Breast epithelium (tissue), 4 donors: ENCODE results near the gene MMS19. TPM values are rescaled to one million over a fixed set of nuclear protein-coding genes. Genes with fewer than 3 reads are reported as not detected.

Source experiments
- DNase-seq, 2 donors: peaks; one replicate each; pipeline ENCODE4 v3.0.0-alpha.2; 2019; ENCODE audit warnings: low spot score in 2 of 2
- H3K27ac ChIP-seq, 2 donors: fragments of 200-600 bp; sonication (generic) in 1 of 2; one replicate each; pipeline ENCODE4 v1.5.1; 2016 to 2019; ENCODE audit warnings: mild to moderate bottlenecking in 1 of 2
- H3K27me3 ChIP-seq, 2 donors: fragments of 200-600 bp; sonication (generic) in 1 of 2; one replicate each; pipeline versions ENCODE4 v1.5.1 to v1.6.0; 2017 to 2019; ENCODE audit warnings: control low read depth in 1 of 2, mild to moderate bottlenecking in 1 of 2
- H3K36me3 ChIP-seq: fragments of 200-600 bp; one replicate; pipeline ENCODE4 v1.5.1; 2019
- H3K4me1 ChIP-seq, 2 donors: fragments of 200-600 bp; sonication (generic); one replicate each; pipeline ENCODE4 v1.5.1; 2016 to 2019; ENCODE audit warnings: control low read depth in 1 of 2
- H3K4me3 ChIP-seq, 3 donors: fragments of 200-600 bp; sonication (generic); 1 replicate in 2 of 3; 2 replicates in 1 of 3; pipeline ENCODE4 v1.5.1; 2016 to 2019; ENCODE audit warnings: mild to moderate bottlenecking in 3 of 3, moderate library complexity in 2 of 3
- H3K9me3 ChIP-seq, 2 donors: fragments of 200-600 bp; sonication (generic) in 1 of 2; one replicate each; pipeline ENCODE4 v1.5.1; 2016 to 2019; ENCODE audit warnings: control low read depth in 1 of 2
- POLR2A ChIP-seq: fragments of 450-650 bp; IDR thresholded peaks from one replicate; pipeline ENCODE4 v1.6.1; 2016; ENCODE audit warnings: antibody characterized with exemption, mild to moderate bottlenecking, moderate library complexity
- POLR2AphosphoS5 ChIP-seq, 3 donors: sonication (generic); formaldehyde crosslinking; IDR thresholded peaks; one replicate each; pipeline ENCODE4 v1.6.1; 2017; ENCODE audit warnings: antibody characterized with exemption in 3 of 3
- intact Hi-C: fragments of 100-400 bp; cut with DNase I; formaldehyde crosslinking; loops from one replicate; pipeline ENCODE4 v1.15.1; 2023; ENCODE audit warnings: low total_unique reads
- total RNA-seq, 3 donors: library from RNA; depleted of rRNA; stranded (reverse); fragments of >200 nt; gene quantifications; one replicate each; pipeline ENCODE4 v1.1.0, GENCODE V29; 2016
- TF ChIP-seq, protein P1 (sequence below), 3 donors: fragments of 450-650 bp; IDR thresholded peaks; one replicate each; pipeline ENCODE4 v1.5.1; 2016 to 2017; ENCODE audit warnings: antibody characterized with exemption in 3 of 3, mild to moderate bottlenecking in 3 of 3, moderate library complexity in 3 of 3

Gene MMS19
- total RNA-seq, 3 donors from 2014 or later, result 73.0 to 109 (median 78.7) TPM

DNA sequence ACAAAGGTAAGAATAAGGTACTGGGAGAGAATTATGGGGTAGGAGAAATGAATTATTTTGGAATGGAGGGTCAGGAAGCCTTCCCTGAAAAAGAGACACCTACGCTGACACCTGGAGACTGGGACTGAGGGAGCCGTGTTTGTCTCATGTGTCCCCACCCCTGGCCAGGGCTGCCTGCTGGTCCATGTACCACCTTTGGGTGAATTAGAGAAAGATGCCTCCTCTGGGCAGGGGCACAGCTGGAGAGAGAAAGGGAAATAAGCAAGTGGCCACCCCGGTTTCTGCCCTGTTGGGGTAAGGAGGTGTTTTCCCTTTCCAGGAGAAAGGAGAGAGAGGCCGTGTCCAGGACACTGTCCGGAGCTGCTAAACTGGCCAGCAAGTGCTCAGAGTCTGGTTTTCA, 22.3 kb upstream of the MMS19 start:
- Histone ChIP-seq H3K4me3 (no peak overlapping the region), H3K27ac (no peak overlapping the region), H3K9me3 (no peaks in the 10 kb centered on the region), H3K4me1 (peaks cover 0 to 7% of the 10 kb centered on the region in 2 donors), H3K36me3 (no peaks in the 10 kb centered on the region), H3K27me3 (no peaks in the 10 kb centered on the region)
- intact Hi-C loops, result no loop called here
- no peak for DNase-seq
- no peak for TF ChIP-seq POLR2A
- TF ChIP-seq, protein P1, sequence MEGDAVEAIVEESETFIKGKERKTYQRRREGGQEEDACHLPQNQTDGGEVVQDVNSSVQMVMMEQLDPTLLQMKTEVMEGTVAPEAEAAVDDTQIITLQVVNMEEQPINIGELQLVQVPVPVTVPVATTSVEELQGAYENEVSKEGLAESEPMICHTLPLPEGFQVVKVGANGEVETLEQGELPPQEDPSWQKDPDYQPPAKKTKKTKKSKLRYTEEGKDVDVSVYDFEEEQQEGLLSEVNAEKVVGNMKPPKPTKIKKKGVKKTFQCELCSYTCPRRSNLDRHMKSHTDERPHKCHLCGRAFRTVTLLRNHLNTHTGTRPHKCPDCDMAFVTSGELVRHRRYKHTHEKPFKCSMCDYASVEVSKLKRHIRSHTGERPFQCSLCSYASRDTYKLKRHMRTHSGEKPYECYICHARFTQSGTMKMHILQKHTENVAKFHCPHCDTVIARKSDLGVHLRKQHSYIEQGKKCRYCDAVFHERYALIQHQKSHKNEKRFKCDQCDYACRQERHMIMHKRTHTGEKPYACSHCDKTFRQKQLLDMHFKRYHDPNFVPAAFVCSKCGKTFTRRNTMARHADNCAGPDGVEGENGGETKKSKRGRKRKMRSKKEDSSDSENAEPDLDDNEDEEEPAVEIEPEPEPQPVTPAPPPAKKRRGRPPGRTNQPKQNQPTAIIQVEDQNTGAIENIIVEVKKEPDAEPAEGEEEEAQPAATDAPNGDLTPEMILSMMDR (IDR thresholded peaks at IDR 0.05), result no peak
- no peak for TF ChIP-seq POLR2AphosphoS5 (IDR thresholded peaks at IDR 0.05)

DNA sequence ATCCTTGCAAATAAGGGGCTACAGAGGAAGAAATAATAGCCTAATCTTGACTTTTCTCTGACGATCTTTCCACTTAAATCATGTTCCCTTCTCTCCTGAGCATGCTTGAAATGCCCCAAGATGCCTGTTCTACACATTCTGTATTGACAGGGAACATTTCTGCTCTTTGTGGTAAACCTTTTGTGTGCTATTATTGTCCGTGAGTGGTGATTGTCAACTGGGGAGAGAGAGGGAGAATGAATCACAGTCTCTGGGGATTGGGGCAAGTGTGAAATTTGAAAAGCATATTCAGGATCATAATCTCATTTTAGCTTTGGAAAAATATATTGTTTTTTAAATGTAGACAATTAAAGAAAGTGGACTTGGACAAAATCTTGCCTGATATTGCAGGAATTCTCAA, 21.1 kb upstream of the MMS19 start:
- Histone ChIP-seq H3K36me3 (no peaks in the 10 kb centered on the region), H3K27ac (no peak overlapping the region), H3K4me1 (peaks cover 0 to 7% of the 10 kb centered on the region in 2 donors), H3K4me3 (no peak overlapping the region), H3K9me3 (no peaks in the 10 kb centered on the region), H3K27me3 (no peaks in the 10 kb centered on the region)
- intact Hi-C loops, result no loop called here
- no peak for DNase-seq
- TF ChIP-seq POLR2A, result no peak
- TF ChIP-seq, protein P1 (IDR thresholded peaks at IDR 0.05), result no peak
- no peak for TF ChIP-seq POLR2AphosphoS5 (IDR thresholded peaks at IDR 0.05)

DNA sequence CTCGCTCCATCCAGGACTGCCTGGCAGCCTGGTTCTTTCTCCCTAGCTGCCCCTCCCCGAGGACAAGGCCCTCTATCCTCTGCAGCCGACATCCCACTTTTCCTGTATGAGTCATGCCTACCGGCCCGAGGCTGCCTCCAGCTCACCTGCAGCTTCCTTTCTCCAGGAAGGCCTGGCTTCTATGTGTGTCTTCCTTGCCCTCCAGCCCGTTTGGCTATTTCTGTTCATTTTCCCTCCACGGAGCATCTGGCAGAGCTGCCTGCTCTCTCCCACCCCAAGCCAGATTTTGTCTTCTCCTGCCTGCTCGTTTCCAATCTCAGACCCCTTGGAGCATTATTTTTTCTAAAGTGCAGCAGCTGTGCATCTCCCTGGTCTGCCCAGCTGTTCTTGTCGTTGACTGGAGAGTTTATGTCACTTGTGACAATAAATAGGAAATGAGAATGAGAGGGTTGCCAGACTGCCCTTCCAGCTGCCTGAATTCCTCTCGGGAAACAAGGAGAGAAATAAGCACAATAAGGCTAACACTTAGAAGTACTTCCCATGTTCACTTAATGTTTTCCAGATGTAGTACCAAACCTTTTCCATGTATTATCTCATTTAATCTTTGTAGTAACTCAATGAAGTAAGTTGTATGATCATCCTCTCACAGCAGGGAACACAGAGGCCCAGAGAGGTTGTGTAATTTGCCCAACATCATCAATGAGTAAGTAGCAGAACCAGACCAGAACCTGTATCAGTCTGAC, 20.2 kb upstream of the MMS19 start:
- DNase-seq, result no peak
- Histone ChIP-seq H3K4me1 (peaks cover 0 to 7% of the 10 kb centered on the region in 2 donors), H3K27me3 (no peaks in the 10 kb centered on the region), H3K4me3 (no peak overlapping the region), H3K36me3 (no peaks in the 10 kb centered on the region), H3K27ac (peak overlapping the region; percentile 54 to 71), H3K9me3 (no peaks in the 10 kb centered on the region)
- TF ChIP-seq POLR2AphosphoS5 (IDR thresholded peaks at IDR 0.05) (no peak), POLR2A (no peak)
- TF ChIP-seq, protein P1 (IDR thresholded peaks at IDR 0.05), result no peak
- intact Hi-C loops, result no loop called here

DNA sequence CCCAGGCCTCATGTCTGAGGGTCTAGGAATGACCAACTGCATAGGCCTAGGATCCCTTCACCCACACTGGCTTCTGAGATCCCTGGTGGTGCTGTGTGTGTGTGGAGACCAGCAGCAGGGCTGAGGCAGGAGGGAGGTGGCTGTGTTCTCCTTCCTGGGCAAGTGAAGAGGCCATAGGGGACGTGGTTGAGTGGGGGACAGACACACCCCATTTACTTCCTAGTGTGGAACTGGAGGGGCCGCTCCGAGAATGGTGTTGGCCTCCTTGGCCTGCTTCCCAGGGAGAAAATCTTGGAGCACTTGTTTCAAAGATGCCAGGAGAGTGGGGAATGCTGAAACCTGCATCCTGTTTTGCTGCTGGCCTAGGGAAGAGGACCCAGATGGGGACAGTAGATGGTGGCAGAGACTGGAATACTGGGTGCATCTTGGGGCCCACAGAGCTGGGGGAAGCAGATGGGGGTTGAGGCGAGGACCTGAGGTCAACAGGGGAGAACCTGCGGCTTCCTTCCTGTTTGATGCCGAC, 19.6 kb upstream of the MMS19 start:
- intact Hi-C loops, result no loop called here

More for the DNA sequence above, 19.6 kb upstream of the MMS19 start:
- no peak for DNase-seq
- TF ChIP-seq, protein P1 (IDR thresholded peaks at IDR 0.05), result no peak
- TF ChIP-seq POLR2A (no peak), POLR2AphosphoS5 (IDR thresholded peaks at IDR 0.05) (no peak)
- H3K9me3 ChIP-seq, result no peaks in the 10 kb centered on the region
- H3K36me3 ChIP-seq, result no peaks in the 10 kb centered on the region
- no peaks in the 10 kb centered on the region for H3K27me3 ChIP-seq
- peak overlapping the region; percentile 54 to 71 for H3K27ac ChIP-seq
- peaks cover 0 to 7% of the 10 kb centered on the region in 2 donors for H3K4me1 ChIP-seq
- H3K4me3 ChIP-seq, result no peak overlapping the region
